Measurements from ENCODE around the gene RPL35A. TPM values are rescaled to one million over a fixed set of nuclear protein-coding genes. Genes with fewer than 3 reads are reported as not detected.

The RPL35A gene
- total and polyA plus RNA-seq, 9 of the 15 experiments (the other 6 are each of a cell fraction or from before 2014, with no cell fraction given): 1,475 to 2,942 (median 2,367) TPM

GRCh38 chr3:197959891-197960693 lies 10.1 kb downstream of the RPL35A start, which contains the start of gene LMLN (continued):
- TF ChIP-seq, protein P1, sequence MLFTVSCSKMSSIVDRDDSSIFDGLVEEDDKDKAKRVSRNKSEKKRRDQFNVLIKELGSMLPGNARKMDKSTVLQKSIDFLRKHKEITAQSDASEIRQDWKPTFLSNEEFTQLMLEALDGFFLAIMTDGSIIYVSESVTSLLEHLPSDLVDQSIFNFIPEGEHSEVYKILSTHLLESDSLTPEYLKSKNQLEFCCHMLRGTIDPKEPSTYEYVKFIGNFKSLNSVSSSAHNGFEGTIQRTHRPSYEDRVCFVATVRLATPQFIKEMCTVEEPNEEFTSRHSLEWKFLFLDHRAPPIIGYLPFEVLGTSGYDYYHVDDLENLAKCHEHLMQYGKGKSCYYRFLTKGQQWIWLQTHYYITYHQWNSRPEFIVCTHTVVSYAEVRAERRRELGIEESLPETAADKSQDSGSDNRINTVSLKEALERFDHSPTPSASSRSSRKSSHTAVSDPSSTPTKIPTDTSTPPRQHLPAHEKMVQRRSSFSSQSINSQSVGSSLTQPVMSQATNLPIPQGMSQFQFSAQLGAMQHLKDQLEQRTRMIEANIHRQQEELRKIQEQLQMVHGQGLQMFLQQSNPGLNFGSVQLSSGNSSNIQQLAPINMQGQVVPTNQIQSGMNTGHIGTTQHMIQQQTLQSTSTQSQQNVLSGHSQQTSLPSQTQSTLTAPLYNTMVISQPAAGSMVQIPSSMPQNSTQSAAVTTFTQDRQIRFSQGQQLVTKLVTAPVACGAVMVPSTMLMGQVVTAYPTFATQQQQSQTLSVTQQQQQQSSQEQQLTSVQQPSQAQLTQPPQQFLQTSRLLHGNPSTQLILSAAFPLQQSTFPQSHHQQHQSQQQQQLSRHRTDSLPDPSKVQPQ (CRISPR knock-in tag; IDR thresholded peaks at IDR 0.05; ENCODE audit: borderline replicate concordance): no peak
- TF ChIP-seq BHLHE40 (IDR thresholded peaks at IDR 0.05; ENCODE audit: low read length) (peak; percentile 93), HIVEP1 (CRISPR knock-in tag; IDR thresholded peaks at IDR 0.05) (no peak), ZNF431 (CRISPR knock-in tag; IDR thresholded peaks at IDR 0.05) (no peak), ETV1 (tag; conservative IDR thresholded peaks at IDR 0.05; ENCODE audit: low read depth) (no peak), ZNF699 (CRISPR knock-in tag; IDR thresholded peaks at IDR 0.05; ENCODE audit: insufficient replicate concordance) (no peak), ETV6 (IDR thresholded peaks at IDR 0.05; ENCODE audit: borderline replicate concordance in 1 of 2, low read depth in 2 of 2, low read length in 1 of 2) (no peak), ETV6 (CRISPR knock-in tag; IDR thresholded peaks at IDR 0.05; ENCODE audit: borderline replicate concordance) (peak; percentile 58; the same call in 1 of the 2 replicates), NR2C1 (IDR thresholded peaks at IDR 0.05) (no peak), NR2C1 (tag; IDR thresholded peaks at IDR 0.05) (no peak), MEF2D (tag; conservative IDR thresholded peaks at IDR 0.05; ENCODE audit: low read depth) (no peak), OTX1 (CRISPR knock-in tag; IDR thresholded peaks at IDR 0.05) (no peak), RBM15 (IDR thresholded peaks at IDR 0.05; ENCODE audit: insufficient read depth, low read length) (no peak), NFIX (CRISPR knock-in tag; IDR thresholded peaks at IDR 0.05; ENCODE audit: low read depth) (no peak), GATAD2A (IDR thresholded peaks at IDR 0.05) (no peak), ZKSCAN8 (CRISPR knock-in tag; IDR thresholded peaks at IDR 0.05) (no peak), BCOR (IDR thresholded peaks at IDR 0.05) (no peak), ZNF766 (CRISPR knock-in tag; conservative IDR thresholded peaks at IDR 0.05) (no peak; the same call in 1 of the 2 replicates), CBFA2T2 (conservative IDR thresholded peaks at IDR 0.05) (peak; percentile 71), CREB1 (IDR thresholded peaks at IDR 0.05) (peak; percentile 95), CREB1 (CRISPR knock-in tag; IDR thresholded peaks at IDR 0.05) (peak; percentile 95)
- TF ChIP-seq, protein P2, sequence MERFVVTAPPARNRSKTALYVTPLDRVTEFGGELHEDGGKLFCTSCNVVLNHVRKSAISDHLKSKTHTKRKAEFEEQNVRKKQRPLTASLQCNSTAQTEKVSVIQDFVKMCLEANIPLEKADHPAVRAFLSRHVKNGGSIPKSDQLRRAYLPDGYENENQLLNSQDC (CRISPR knock-in tag; IDR thresholded peaks at IDR 0.05): peak; percentile 72; the same call in 1 of the 2 replicates
- TF ChIP-seq, protein P3, sequence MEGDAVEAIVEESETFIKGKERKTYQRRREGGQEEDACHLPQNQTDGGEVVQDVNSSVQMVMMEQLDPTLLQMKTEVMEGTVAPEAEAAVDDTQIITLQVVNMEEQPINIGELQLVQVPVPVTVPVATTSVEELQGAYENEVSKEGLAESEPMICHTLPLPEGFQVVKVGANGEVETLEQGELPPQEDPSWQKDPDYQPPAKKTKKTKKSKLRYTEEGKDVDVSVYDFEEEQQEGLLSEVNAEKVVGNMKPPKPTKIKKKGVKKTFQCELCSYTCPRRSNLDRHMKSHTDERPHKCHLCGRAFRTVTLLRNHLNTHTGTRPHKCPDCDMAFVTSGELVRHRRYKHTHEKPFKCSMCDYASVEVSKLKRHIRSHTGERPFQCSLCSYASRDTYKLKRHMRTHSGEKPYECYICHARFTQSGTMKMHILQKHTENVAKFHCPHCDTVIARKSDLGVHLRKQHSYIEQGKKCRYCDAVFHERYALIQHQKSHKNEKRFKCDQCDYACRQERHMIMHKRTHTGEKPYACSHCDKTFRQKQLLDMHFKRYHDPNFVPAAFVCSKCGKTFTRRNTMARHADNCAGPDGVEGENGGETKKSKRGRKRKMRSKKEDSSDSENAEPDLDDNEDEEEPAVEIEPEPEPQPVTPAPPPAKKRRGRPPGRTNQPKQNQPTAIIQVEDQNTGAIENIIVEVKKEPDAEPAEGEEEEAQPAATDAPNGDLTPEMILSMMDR (IDR thresholded peaks at IDR 0.05 in 2 of 3, conservative IDR thresholded peaks at IDR 0.05 in 1 of 3; ENCODE audit: insufficient read depth in 2 of 3, low read depth in 1 of 3, low read length in 3 of 3): 0 out of 6 replicates have a peak, but pooled peaks of 1 of the 3 experiments have one; percentile 0

Measured in K562 (cell line).